ENCODE data around the gene ATCAY.

The ATCAY gene

DNA sequence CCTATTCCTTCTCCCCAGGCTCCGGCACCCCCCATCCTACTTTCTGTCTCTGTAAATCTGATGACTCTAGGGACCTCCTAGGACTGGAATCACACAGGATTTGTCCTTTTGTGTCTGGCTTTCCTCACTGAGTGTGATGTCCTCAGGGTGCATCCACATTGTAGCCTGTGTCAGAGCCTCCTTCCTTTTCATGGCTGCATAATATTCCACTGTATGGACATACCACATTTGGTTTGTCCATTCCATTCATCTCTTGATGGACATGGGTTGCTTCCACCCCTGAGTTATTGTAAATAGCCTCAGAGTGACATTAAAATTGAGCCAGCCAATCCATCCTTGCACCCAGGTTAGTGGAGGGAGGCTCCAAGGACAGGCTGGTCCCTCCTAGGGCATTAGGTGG, 29.6 kb downstream of the ATCAY start:
- no peak for TF ChIP-seq CTCF (IDR thresholded peaks at IDR 0.05; ENCODE audit: insufficient read depth, low read depth, low read length, missing control alignments)
- DNase-seq (ENCODE audit: low read depth), result no peak
- no peak overlapping the region for H3K4me3 ChIP-seq (ENCODE audit: low read depth, low read length)

DNA sequence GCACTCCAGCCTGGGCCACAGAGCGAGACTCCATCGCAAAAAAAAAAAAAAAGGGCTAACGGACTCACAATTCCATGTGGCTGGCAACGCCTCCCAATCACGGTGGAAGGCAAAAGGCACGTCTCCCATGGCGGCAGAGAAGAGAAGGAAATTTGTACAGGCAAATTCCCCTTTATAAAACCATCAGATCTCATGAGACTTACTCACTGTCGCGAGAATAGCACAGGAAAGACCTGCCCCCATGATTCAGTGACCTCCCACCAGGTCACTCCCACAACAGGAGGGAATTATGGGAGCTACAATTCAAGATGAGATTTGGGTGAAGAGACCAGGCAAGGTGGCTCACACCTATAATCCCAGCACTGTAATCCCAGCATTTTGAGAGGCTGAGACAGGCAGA, 33.7 kb downstream of the ATCAY start:
- DNase-seq (ENCODE audit: low read depth), result no peak
- TF ChIP-seq CTCF (IDR thresholded peaks at IDR 0.05; ENCODE audit: insufficient read depth, low read depth, low read length, missing control alignments), result no peak
- H3K4me3 ChIP-seq (ENCODE audit: low read depth, low read length), result no peak overlapping the region

DNA sequence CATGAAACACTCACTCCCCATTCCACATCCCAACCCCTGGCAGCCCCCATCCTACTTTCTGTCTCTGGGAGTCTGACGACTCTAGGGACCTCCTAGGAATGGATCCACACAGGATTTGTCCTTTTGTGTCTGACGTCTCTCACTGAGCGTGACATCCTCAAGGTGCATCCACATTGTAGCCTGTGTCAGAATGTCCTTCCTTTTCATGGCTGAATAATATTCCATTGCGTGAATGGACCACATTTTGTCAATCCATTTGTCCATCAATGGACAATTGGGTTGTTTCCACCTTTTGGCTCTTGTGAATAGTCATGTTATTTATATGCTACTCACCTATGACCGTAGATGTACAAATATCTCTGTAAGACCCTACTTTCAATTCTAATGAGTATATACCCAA, 35.5 kb downstream of the ATCAY start:
- no peak overlapping the region for H3K4me3 ChIP-seq (ENCODE audit: low read depth, low read length)
- no peak for DNase-seq (ENCODE audit: low read depth)
- TF ChIP-seq CTCF (IDR thresholded peaks at IDR 0.05; ENCODE audit: insufficient read depth, low read depth, low read length, missing control alignments), result no peak

GRCh38 chr19:3919793-3920192, 39.3 kb downstream of the ATCAY start:
- no peak for DNase-seq (ENCODE audit: low read depth)
- no peak overlapping the region for H3K4me3 ChIP-seq (ENCODE audit: low read depth, low read length)
- TF ChIP-seq CTCF (IDR thresholded peaks at IDR 0.05; ENCODE audit: insufficient read depth, low read depth, low read length, missing control alignments), result no peak

- no peak overlapping the region for H3K4me3 ChIP-seq (ENCODE audit: low read depth, low read length)
- no peak for DNase-seq (ENCODE audit: low read depth)
- TF ChIP-seq CTCF (IDR thresholded peaks at IDR 0.05; ENCODE audit: insufficient read depth, low read depth, low read length, missing control alignments), result no peak
These were observed 42.7 kb downstream of the ATCAY start for GRCh38 chr19:3923096-3923758.

DNA sequence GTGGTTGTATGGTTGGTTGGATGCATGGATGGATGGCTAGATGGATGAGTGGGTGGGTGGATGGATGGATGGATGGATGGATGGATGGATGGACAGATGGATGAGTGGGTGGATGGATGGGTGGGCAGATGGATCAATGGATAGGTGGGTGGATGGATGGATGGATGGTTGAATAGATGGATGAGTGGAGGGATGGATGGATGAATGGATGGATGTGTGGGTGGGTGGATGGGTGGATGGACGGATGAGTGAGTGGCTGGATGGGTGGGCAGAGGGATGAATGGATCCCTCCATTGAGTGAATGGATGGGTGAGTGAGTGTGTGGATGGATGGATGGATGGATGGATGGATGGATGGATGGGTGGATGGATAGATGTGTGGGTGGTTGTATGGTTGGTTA, 43.4 kb downstream of the ATCAY start:
- DNase-seq (ENCODE audit: low read depth), result no peak
- TF ChIP-seq CTCF (IDR thresholded peaks at IDR 0.05; ENCODE audit: insufficient read depth, low read depth, low read length, missing control alignments), result no peak
- no peak overlapping the region for H3K4me3 ChIP-seq (ENCODE audit: low read depth, low read length)

GRCh38 chr19:3931041-3931440, 50.6 kb downstream of the ATCAY start:
- H3K4me3 ChIP-seq (ENCODE audit: low read depth, low read length), result no peak overlapping the region
- DNase-seq (ENCODE audit: low read depth), result no peak
- no peak for TF ChIP-seq CTCF (IDR thresholded peaks at IDR 0.05; ENCODE audit: insufficient read depth, low read depth, low read length, missing control alignments)

Data from GM12865 (cell line).